ENCODE data around the gene FARP1.

The FARP1 gene

GRCh38 chr13:98203646-98204326 lies 60.9 kb downstream of the FARP1 start:
- no peak for FAIRE-seq

DNA sequence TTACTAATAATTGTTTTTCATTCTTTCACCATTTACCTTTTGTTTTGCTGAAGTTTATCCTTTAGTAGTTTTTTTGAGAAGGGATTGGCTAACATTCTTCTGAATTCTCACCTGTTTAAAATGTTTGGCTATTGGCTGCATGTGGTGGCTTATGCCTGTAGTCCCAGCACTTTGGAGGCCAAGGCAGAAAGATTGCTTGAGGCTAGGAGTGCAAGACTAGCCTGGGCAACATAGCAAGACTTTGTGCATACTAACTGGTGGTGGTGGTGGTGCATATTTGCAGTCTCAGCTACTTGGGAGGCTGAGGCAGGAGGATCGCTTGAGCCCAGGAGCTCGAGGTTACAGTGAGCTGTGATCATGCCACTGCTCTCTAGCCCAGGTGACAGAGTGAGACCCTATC lies 61.7 kb downstream of the FARP1 start:
- no peak for FAIRE-seq

GRCh38 chr13:98206946-98207345 lies 64.1 kb downstream of the FARP1 start:
- FAIRE-seq, result no peak

DNA sequence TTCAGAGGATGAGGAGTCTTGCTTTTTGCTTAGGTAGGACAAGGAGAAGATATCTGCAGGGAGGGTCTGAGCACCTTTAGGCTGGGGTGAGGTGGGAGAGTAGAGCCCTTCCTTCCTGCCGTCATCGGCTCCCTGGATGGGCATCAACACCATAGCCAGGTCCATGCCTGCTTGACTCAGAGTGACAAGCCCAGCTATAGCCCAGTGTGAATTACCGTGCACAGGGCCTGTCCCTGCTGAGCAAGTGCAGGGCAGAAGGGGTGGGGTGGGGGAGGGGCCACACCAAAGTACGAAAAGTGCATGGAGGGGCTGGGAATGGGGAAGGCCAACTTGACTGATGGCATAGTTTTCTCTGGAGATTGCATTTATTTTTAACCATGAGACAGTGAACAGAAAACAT lies 64.5 kb downstream of the FARP1 start:
- no peak for FAIRE-seq

- FAIRE-seq, result no peak
Measured at GRCh38 chr13:98208606-98209005, 65.7 kb downstream of the FARP1 start.

DNA sequence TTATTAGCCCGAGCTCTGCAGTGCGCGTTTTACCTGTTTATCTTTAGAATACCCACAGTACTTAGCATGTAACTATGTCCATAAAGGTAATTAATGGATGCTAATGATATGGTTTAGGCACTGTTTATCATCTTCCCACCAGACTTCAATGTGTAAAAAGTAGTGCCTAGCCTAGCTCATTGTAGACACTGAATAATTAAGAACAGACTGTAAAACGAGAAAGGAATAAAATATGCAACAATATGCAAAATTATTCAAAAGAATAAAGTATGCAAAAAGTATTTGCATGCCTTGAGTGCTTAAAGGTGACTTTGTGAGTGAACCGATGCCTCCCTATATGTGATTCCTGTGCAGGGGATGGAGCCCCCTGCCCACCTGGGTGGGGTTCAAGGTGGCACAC lies 69.9 kb downstream of the FARP1 start:
- FAIRE-seq, result no peak

- no peak for FAIRE-seq
Measured at GRCh38 chr13:98213354-98213753, 70.5 kb downstream of the FARP1 start.

- FAIRE-seq, result no peak
Measured at GRCh38 chr13:98214008-98214643, 71.2 kb downstream of the FARP1 start.

DNA sequence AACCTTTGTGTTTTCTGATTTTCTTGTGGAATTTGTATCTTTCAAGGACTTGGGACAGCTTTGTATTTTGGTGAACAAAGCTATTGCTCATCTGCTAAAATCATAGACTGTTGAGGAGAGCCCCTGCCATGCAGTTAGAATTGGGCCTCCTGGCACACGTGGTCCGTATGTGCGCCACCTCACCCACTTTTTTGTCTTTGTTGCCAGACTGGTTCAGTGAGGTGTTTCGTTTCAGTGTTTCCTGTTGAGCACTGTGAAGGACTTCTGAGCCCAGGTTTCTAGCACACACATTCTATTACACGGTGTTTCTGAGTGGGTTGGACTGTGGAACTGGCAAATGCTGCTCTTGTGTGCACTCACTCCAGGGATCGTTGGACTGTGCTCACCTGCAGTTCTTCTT lies 71.8 kb downstream of the FARP1 start:
- no peak for FAIRE-seq

DNA sequence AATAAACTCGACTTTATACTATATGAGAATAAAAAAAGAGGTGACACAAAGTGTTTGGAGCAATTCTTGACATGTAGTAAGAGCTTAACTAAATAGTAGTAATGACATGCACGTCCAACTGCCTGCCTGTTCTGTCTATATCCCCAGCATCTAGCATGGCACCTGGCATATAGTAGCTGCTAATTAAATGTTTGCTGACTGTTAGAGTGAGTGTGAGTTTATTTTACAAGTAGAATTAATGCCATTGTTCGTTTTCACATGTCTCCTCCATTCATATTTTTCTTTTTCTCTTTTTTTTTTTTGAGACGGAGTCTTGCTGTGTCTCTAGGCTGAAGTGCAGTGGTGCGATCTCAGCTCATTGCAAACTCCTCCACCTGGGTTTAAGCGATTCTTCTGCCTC lies 72.6 kb downstream of the FARP1 start:
- FAIRE-seq, result no peak

- no peak for FAIRE-seq
Measured at GRCh38 chr13:98216135-98216565, 73.3 kb downstream of the FARP1 start.

DNA sequence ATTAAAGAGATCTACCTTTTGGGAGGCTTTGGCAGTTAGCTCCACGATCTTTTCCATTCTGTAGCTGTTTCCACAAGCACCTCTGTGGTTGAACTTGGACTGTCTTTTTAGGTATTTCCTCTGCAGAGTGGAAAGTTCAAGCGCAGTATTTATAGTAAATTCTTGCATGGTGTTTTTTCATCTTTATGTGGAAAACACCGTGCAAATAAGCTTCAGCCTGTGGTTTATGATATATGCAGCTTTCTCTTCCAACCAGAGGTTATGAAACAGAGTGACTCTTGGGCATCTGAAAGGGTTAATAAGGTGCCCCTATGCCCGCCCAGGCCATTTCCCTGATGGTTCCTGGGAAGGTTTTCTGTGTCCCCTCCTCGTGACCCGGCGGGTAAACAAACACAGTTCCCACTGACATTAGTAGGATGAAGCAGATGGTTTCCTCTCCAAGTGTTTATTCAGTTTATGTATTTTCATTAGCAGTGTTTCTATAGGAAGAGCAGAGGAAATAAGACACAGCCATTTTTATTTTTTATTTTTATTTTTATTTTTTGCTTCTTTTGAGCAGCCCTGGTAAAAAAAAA lies 73.9 kb downstream of the FARP1 start:
- no peak for FAIRE-seq

GRCh38 chr13:98217597-98217996 lies 74.7 kb downstream of the FARP1 start:
- FAIRE-seq, result no peak

GRCh38 chr13:98219685-98220084 lies 76.8 kb downstream of the FARP1 start:
- no peak for FAIRE-seq

GRCh38 chr13:98220271-98220791 lies 77.4 kb downstream of the FARP1 start:
- FAIRE-seq, result no peak

DNA sequence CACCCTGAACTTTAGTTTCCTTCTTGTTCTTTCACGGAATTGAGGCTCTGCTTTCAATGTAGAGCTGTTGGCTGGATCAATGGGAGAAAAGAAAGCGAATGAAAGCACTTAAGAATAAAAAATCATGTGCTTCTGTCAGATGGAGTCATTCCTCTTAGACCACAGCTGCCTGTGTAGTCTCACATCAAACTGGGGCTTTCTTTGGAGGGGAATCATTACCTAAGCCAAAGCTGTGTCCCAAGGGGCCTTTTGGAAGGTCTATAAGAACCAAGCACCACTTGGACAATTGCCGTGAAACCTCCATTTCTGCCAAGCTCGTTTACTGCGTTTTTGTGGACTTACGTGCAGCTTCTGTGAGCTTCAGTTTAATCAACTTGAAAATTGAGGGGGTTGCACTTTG lies 78.3 kb downstream of the FARP1 start:
- no peak for FAIRE-seq

- no peak for FAIRE-seq
Measured at GRCh38 chr13:98222081-98222554, 79.2 kb downstream of the FARP1 start.

DNA sequence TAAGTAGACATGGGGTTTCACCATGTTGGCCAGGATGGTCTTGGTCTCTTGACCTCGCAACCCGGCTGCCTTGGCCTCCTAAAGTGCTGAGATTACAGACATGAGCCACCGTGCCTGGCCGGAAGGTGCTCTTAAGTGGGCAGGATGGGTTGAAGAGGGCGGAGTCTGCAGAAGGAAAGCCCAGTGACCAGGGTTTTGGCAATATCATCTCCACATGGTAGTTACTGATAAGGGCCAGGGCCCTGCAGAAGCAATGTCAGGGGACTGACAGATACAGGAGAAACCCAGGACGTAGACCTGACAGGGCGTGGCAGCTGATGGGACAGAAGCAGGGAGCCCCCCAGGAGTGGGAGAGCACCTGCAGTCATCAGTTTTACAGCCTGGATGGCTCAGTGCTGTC lies 79.9 kb downstream of the FARP1 start:
- FAIRE-seq, result no peak

GRCh38 chr13:98223741-98224140 lies 80.8 kb downstream of the FARP1 start:
- FAIRE-seq, result no peak

DNA sequence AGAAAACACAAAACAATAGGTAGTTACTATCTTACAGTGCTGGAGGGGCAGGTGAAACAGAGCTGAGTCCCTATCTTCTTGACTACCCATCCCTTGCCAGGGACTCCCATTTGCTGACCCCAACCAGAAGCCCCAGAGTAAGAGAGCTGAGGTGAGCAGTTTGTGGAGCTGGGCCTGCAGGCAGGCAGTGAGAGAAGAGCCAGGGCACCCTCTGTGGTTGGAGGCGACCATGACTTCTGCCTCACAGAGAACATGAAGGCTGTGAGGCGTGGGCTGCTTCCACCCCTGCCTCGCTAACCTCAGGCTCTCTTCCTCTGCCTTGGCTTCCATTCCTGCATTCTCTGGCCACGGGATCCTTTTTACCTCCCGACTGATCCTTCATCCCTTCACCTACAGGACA lies 81.7 kb downstream of the FARP1 start:
- no peak for FAIRE-seq

DNA sequence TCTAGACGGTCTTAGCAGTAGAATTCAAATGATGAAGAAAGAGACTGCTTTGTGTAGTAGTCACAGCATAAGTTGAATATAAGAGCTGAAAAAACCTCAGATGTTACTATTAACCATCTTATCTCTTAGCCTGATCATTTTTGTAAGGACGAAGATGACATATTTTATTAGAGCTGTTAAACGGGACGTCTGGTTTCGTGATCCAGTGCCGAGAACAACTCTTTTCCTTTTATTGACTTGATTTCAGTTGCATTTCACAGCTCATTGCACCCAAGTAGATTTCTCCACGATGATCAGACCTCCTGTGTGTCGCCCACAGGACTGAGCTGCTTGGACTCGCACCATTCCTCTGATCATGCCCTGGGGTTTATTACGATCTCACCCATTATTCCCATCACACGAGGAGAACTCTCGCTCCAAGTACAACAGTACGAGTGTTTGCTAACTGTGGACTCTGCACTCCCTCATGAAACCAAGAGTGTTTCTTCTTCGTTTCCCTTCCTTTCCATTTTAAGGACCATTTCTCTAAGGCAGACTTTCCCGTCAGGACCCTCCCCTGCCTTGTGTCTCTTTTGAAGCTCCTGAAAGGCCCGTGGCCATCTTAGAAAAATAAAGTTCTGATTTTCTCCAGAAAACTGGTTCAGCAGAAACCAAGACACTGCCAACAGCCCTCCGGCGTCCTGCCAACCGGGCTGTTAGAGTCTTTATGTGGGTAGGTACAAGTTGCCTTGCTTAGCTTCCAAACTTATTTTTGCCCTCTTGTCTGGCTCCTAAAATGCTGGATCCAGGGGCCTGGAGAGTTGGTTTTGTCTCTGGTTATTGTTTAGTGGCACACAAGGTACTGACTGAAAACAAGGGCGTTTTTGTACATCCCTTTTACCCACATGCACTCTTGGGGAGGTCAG lies 82.4 kb downstream of the FARP1 start:
- FAIRE-seq, result no peak

DNA sequence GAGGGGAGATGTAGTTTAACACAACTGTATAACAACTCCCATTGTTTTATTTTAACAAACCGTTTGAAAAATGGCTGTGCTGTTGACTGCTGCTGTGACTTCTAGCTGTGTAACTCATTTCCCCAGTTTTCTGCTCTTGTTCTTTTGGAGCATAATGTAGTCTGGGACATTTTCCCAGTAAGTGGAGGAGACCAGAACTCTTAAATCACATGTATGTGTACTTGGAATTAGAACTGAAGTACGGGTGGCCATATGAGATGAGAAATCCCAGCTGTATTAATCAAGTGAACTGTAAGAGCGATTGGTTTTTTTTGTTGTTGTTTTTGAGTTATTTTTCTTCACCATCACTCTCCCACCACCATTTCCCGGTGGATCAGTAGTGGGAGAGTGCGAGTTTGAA lies 83.6 kb downstream of the FARP1 start:
- FAIRE-seq, result no peak
